CD4-positive, alpha-beta T cell treated with Interferon alpha-2 for 1 hour (primary cell): ENCODE results near the gene PPCDC.

Experiments used
- DNase-seq, 2 donors: peaks; one replicate each; pipeline ENCODE4 v3.0.0-alpha.2; 2020 to 2022

PPCDC gene

GRCh38 chr15:75045332-75046015 is 22.1 kb downstream of the PPCDC start:
- DNase-seq, result no peak

DNA sequence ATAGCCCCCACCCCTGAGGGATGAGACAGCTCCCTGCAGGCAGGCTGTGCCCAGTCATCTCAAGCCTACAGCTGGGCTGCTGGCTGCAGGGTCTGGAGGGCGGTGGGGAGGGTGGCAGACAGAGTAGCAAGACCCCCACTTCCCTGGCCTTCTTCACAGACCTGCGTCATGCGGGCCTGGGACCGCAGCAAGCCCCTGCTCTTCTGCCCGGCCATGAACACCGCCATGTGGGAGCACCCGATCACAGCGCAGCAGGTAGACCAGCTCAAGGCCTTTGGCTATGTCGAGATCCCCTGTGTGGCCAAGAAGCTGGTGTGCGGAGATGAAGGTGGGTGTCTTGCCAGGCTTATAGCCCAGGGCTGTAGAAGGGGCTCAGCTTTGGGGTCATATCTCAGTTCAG is 25.0 kb downstream of the PPCDC start:
- DNase-seq, result no peak

- DNase-seq, result no peak
Observed at GRCh38 chr15:75049392-75049791, 26.0 kb downstream of the PPCDC start.

DNA sequence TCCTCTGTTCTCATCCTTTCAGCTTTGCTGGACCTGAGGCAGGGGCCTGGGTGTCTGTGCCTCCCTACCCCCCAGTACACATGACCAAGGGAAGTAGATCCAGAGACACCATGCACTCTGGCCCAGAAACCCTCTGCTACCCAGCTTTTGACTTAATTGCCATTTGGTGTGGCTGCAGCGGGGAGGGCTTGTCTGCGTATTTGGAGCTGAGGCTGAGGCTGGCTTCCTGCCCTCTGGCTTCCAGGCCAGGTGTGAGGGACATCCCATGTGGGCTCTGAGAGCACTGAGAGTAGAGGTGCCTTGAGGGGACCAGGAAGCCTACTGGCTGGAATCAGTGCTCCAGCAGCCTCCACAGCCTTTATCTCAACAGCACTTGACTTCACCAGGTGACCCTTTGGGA is 26.9 kb downstream of the PPCDC start:
- DNase-seq, result no peak

- no peak for DNase-seq
Observed at GRCh38 chr15:75051191-75051608, 27.8 kb downstream of the PPCDC start.

GRCh38 chr15:75051711-75052110 is 28.3 kb downstream of the PPCDC start:
- DNase-seq, result no peak

DNA sequence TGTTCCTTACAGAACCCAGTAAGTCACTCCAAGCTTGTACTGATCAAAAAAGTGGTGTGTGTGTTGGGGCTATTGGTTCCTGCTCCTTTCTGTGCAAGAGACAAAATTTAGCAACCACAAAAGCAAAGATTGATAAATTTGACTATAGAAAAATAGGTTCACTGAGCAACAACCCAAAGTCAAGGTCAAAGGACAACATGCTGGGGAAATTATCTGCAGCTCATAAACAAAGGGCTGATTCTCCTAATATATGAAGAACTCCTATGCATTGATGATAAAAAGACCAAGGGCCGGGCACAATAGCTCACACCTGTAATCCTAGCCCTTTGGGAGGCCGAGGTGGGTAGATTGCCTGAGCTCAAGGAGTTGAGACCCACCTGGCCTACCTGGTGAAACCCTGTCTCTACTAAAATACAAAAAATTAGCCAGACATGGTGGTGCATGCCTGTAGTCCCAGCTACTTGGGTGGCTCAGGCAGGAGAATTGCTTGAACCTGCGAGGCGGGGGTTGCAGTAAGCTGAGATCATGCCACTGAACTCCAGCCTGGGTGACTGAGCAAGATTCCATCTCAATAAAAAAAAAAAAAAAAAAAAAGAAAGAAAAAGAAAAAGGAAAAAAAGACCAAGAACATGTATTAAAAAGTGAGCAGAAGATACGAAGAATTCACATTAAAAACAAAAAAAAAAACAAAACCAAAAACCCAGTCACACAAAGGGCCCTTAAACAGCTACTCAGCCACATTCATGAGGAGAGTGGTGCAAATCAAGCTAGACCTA is 29.8 kb downstream of the PPCDC start:
- DNase-seq, result no peak

DNA sequence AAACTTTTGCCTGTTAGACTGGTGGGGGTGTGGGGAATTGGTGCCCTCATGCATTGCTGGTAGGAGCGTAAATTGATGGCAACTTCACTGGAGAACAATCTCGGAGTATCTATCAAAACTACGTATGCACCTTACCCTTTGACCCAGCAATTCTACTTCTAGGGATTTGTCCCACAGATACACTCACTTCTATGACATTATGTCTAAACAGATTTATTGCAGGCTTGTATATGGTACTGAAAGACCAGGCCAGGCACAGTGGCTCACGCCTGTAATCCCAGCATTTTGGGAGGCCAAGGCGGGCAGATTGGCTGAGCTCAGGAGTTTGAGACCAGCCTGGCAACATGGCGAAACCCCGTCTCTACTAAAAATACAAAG is 30.3 kb downstream of the PPCDC start:
- DNase-seq, result no peak

DNA sequence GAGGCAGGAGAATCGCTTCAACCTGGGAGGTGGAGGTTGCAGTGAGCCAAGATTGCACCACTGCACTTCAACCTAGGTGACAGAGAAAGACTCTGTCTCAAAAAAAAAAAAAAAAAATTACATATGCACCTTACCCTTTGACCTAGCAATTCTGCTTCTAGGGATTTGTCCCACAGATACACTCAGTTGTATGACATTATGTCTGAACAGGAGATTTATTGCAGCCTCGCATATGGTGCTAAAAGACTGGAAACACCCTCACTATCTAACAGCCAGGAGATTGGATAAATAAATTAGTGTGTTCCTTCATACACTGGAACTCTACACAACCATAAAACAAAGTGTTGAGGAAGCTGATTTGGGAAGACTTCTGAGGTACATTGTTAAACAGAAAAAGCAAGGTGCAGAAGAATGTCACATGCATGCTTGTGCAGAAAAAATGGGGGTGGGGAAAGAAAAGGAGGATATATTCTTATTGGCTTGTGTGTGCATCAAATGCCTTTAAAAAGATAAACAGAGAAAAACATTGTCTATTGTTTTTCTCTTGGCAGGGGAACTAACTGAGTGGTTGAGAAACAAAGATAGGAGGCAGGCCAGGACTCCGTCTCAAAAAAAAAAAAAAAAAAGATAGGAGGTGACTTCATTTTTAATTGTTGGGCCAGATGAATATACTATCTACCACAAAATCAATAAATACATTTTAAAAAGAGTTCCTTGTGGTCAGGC is 30.9 kb downstream of the PPCDC start:
- DNase-seq, result no peak

DNA sequence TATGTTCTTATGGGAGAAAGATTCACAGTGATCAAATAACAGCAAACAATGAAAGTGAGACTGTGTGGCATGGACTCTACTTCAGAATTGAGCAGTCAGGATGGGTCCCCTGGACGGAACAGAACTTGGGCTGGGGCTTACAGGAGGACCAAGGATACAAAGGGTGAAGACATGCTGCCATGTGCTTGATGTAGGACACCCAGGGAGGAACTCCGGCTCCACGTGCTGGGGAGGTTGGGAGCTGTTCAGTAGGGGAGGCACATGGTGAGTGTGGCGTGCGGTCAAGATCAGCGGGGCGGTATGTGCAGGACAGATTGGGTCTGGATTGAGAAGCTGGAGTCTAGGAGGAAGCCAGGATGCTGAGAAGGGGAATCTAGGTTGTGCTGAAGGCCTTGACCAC is 32.6 kb downstream of the PPCDC start:
- DNase-seq, result no peak

- no peak for DNase-seq
Observed at GRCh38 chr15:75058127-75058905, 34.9 kb downstream of the PPCDC start.

DNA sequence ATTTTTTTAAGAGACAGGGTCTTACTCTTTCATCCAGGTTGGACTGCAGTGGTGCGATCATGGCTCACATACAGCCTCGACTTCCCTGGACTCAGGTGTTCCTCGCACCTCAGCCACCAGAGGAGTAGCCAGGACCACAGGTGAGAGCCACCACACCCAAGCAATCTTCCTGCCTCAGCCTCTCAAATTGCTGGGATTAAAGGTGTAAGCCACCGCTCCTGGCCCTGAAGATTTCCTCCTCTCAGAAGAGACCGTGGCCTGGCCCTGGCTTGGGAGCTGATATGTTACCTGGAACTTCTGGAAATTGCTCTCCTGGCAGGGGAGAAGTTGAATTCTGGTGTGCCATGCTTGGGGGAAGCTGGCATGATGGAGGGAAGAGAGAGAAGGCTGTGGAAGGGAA is 36.2 kb downstream of the PPCDC start:
- no peak for DNase-seq

DNA sequence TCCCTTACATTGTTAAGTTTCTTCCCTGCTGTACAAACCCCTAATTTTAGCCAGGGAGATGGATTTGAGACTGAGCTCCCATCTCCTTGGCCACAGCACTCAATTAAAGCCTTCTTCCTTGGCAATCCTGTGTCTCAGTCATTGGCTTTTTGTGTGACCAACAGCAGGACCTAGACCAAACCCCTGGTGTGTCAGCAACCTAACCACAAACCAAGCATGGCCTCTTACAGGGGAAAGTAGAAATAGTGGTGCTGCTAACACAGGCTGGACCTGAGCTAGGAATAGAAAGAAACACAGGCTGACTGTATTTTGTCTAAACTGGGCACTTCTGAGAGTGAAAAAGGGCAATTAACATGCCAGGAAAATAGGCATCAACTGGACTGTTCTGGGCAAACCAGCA is 37.9 kb downstream of the PPCDC start:
- DNase-seq, result no peak

GRCh38 chr15:75062706-75063105 is 39.3 kb downstream of the PPCDC start:
- no peak for DNase-seq

DNA sequence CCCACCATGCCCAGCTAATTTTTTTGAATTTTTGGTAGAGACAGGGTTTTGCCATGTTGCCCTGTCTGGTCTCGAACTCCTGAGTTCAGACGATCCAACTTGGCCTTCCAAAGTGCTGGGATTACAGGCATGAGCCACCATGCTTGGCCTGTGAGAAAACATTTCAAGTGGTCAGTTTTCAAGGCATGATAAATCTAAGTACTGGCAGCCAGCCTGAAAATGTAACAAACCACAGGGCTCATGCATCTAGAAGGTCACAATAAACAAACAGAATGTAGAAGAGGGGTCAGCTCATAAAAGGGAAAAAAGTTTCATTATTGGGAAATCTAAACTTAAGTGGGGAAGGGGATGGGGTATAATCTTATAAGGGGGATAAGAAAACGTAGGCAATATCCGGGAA is 39.9 kb downstream of the PPCDC start:
- DNase-seq, result no peak

GRCh38 chr15:75063889-75064288 is 40.5 kb downstream of the PPCDC start:
- no peak for DNase-seq

GRCh38 chr15:75064846-75065245 is 41.5 kb downstream of the PPCDC start:
- DNase-seq, result no peak

GRCh38 chr15:75065467-75065850 is 42.1 kb downstream of the PPCDC start:
- no peak for DNase-seq

DNA sequence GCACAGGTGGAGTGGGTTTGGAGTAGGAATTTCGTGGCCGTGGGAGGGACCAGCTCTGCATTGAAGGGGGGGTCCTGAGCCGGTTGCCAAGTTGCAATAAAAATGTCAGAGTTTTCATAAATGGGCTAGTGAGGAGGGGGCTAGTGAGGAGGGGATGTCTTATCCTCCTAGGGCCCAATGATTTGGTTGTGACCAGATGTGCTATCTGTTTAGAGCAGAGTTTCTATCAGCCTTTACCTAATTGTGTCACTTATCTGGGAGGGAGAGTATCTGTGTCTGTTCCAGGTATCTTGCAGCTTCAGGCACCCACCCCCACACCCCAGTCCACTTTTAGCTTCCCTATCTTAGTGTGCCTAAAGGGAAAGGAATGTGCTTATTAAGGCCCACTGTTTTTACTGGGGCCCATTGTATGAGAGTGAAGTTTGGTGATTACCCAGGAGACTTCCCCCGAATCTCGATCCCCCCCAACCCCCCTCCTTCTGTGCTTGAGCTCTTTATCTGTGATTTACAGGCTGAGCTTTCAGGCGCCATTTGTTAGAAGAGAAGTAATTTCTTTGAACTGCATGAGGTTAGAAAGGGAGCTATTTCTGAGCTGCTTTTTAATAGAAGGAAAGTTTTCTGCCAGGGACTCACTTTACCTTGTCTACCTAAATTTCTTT is 42.6 kb downstream of the PPCDC start:
- no peak for DNase-seq

- peak; percentile 38 to 44 for DNase-seq
Observed at GRCh38 chr15:75067123-75067830, 43.9 kb downstream of the PPCDC start.

- DNase-seq, result no peak
Observed at GRCh38 chr15:75068748-75069147, 45.4 kb downstream of the PPCDC start.
